ENCODE measurements around the gene ZNF22.

GRCh38 chr10:45005284-45005683 is 4.6 kb downstream of the ZNF22 start:
- TF ChIP-seq POLR2AphosphoS5 (IDR thresholded peaks at IDR 0.05; ENCODE audit: low read depth, low read length) (no peak), POLR2A (IDR thresholded peaks at IDR 0.05; ENCODE audit: low read depth, low read length) (no peak)

All from GM12892 (cell line).